PC-3 (cell line): ENCODE results near the gene SLC35E3. TPM values are rescaled to one million over a fixed set of nuclear protein-coding genes. Genes with fewer than 3 reads are reported as not detected.

Experiments used
- ATAC-seq: fragments of 200-7000 bp; cut with Tn5 transposase; 2 replicates; pipeline ENCODE4 v1.9.1; 2020; ENCODE audit warnings: mild to moderate bottlenecking, moderate library complexity
- BruUV-seq: library from RNA; stranded (reverse); fragments of 400-500 nt; replicated peaks from 2 replicates; lab custom pipeline; 2021; lab: Mats Ljungman, UMichigan
- CTCF ChIA-PET: fragments of 300-600 bp; sonication (Branson Sonifier 250); formaldehyde crosslinking; loops from one replicate; lab custom pipeline; 2022; ENCODE audit warnings: antibody characterized with exemption; lab: Charles Lee
- POLR2A ChIA-PET: fragments of 300-600 bp; sonication (Branson Sonifier 250); formaldehyde crosslinking; loops from one replicate; lab custom pipeline; 2022; ENCODE audit warnings: antibody characterized with exemption; ENCODE audit not compliant: unreplicated experiment; lab: Charles Lee
- DNase-seq: peaks from one replicate; pipeline ENCODE4 v3.0.0-alpha.2; 2015
- H2AFZ ChIP-seq: fragments of 300-600 bp; sonication (generic); 2 replicates; pipeline ENCODE4 v1.6.0; 2016; ENCODE audit warnings: antibody characterized with exemption, low read length
- H3F3A ChIP-seq: fragments of 300-600 bp; sonication (generic); one replicate; pipeline ENCODE4 v1.6.0; 2017; ENCODE audit warnings: antibody characterized with exemption, low read length, control low read depth, mild to moderate bottlenecking; ENCODE audit not compliant: unreplicated experiment
- H3K27ac ChIP-seq: fragments of 300-600 bp; sonication (generic); 2 replicates; pipeline ENCODE4 v1.5.1; 2016; ENCODE audit warnings: mild to moderate bottlenecking, low read length
- H3K27me3 ChIP-seq: fragments of 300-600 bp; sonication (generic); 2 replicates; pipeline ENCODE4 v1.6.1; 2016; ENCODE audit warnings: low read length, mixed read lengths
- H3K36me3 ChIP-seq: fragments of 300-600 bp; sonication (generic); 2 replicates; pipeline ENCODE4 v1.6.1; 2016; ENCODE audit warnings: low read depth, mixed run types, low read length, mixed read lengths
- H3K4me1 ChIP-seq: fragments of 300-600 bp; sonication (generic); 2 replicates; pipeline ENCODE4 v1.5.1; 2016; ENCODE audit warnings: low read length; ENCODE audit not compliant: insufficient read depth
- H3K4me2 ChIP-seq: fragments of 300-600 bp; sonication (generic); 2 replicates; pipeline ENCODE4 v1.6.0; 2016; ENCODE audit warnings: low read length
- H3K4me3 ChIP-seq: fragments of 300-600 bp; sonication (generic); 2 replicates; pipeline ENCODE4 v1.5.1; 2016; ENCODE audit warnings: mild to moderate bottlenecking, low read length, mixed read lengths
- H3K79me2 ChIP-seq: fragments of 300-600 bp; sonication (generic); 2 replicates; pipeline ENCODE4 v1.6.1; 2017; ENCODE audit warnings: low read length, mixed read lengths
- H3K9ac ChIP-seq: fragments of 300-600 bp; sonication (generic); 2 replicates; pipeline ENCODE4 v1.6.0; 2016; ENCODE audit warnings: mild to moderate bottlenecking, low read length
- H3K9me2 ChIP-seq: fragments of 300-600 bp; sonication (generic); replicated peaks from 2 replicates; pipeline ENCODE4 v1.6.1; 2016; ENCODE audit warnings: mixed run types, low read length, mixed read lengths
- H3K9me3 ChIP-seq: fragments of 300-600 bp; sonication (generic); 2 replicates; pipeline ENCODE4 v1.6.1; 2016; ENCODE audit warnings: low read length, mixed read lengths
- H4K20me1 ChIP-seq: fragments of 300-600 bp; sonication (generic); 2 replicates; pipeline ENCODE4 v1.6.1; 2016; ENCODE audit warnings: low read length, mixed read lengths
- CTCF ChIP-seq: fragments of 300-600 bp; sonication (generic); conservative IDR thresholded peaks from 2 replicates; pipeline ENCODE4 v1.5.1; 2017; ENCODE audit warnings: antibody characterized with exemption, low read depth, mild to moderate bottlenecking, low read length
- EZH2 ChIP-seq: fragments of 300-600 bp; sonication (generic); IDR thresholded peaks from one replicate; pipeline ENCODE4 v1.6.1; 2017; ENCODE audit warnings: antibody characterized with exemption, mild to moderate bottlenecking, low read length; ENCODE audit not compliant: unreplicated experiment
- EZH2phosphoT487 ChIP-seq: fragments of 300-600 bp; sonication (generic); IDR thresholded peaks from 2 replicates; pipeline ENCODE4 v1.6.1; 2018; ENCODE audit warnings: mild to moderate bottlenecking, antibody characterized with exemption, low read length, borderline replicate concordance
- intact Hi-C: fragments of 100-400 bp; cut with micrococcal nuclease; formaldehyde crosslinking; loops from 2 replicates; pipeline ENCODE4 v1.9.0; 2023
- total RNA-seq: library from RNA; depleted of rRNA; stranded (reverse); fragments of >200 nt; gene quantifications from 2 replicates; pipeline ENCODE4 v1.2.3, GENCODE V29; 2014

Gene SLC35E3
- total RNA-seq, 1 experiment from 2014 or later = 2.2 TPM

- DNase-seq (no peak), ATAC-seq (no peak)
- BruUV-seq = no TSS peak
- Histone ChIP-seq H3K27ac (no peak overlapping the region), H3K9me3 (no peaks in the 10 kb centered on the region), H2AFZ (no peak overlapping the region), H3K79me2 (no peaks in the 10 kb centered on the region; the same call in 1 of the 2 replicates), H3K4me1 (peaks cover 12% of the 10 kb centered on the region), H3K9ac (no peak overlapping the region), H4K20me1 (no peaks in the 10 kb centered on the region), H3K4me2 (no peak overlapping the region), H3K9me2 (no peaks in the 10 kb centered on the region), H3F3A (no peaks in the 10 kb centered on the region), H3K27me3 (no peaks in the 10 kb centered on the region), H3K4me3 (no peak overlapping the region), H3K36me3 (peaks cover 61% of the 10 kb centered on the region)
- ChIA-PET CTCF (no interaction called here), POLR2A (no interaction called here)
- intact Hi-C loops = loop anchor here (5.0 kb wide), 1 partner anchor 76 kb away; the partner anchor contains the start of gene SLC35E3
- no peak for TF ChIP-seq CTCF
- TF ChIP-seq EZH2phosphoT487 = no peak
- no peak for TF ChIP-seq EZH2
Measured at GRCh38 chr12:68823696-68824095, 77.7 kb downstream of the SLC35E3 start.

GRCh38 chr12:68824131-68824530 lies 78.2 kb downstream of the SLC35E3 start:
- TF ChIP-seq EZH2 (no peak), EZH2phosphoT487 (no peak), CTCF (no peak)
- Histone ChIP-seq H2AFZ (no peak overlapping the region), H4K20me1 (no peaks in the 10 kb centered on the region), H3F3A (no peaks in the 10 kb centered on the region), H3K9me3 (no peaks in the 10 kb centered on the region), H3K27me3 (no peaks in the 10 kb centered on the region), H3K4me3 (no peak overlapping the region), H3K27ac (no peak overlapping the region), H3K9me2 (no peaks in the 10 kb centered on the region), H3K79me2 (no peaks in the 10 kb centered on the region; the same call in 1 of the 2 replicates), H3K9ac (no peak overlapping the region), H3K4me2 (no peak overlapping the region), H3K36me3 (peaks cover 61% of the 10 kb centered on the region), H3K4me1 (peaks cover 12% of the 10 kb centered on the region)
- DNase-seq (no peak), ATAC-seq (no peak)
- ChIA-PET CTCF (no interaction called here), POLR2A (no interaction called here)
- BruUV-seq = no TSS peak
- intact Hi-C loops = loop anchor here (5.0 kb wide), 1 partner anchor 77 kb away; the partner anchor contains the start of gene SLC35E3

GRCh38 chr12:68824597-68825250 lies 78.7 kb downstream of the SLC35E3 start:
- Histone ChIP-seq H3K79me2 (no peaks in the 10 kb centered on the region; the same call in 1 of the 2 replicates), H3K9me3 (no peaks in the 10 kb centered on the region), H3K9ac (no peak overlapping the region), H3K36me3 (peaks cover 58% of the 10 kb centered on the region), H3K4me3 (no peak overlapping the region), H4K20me1 (no peaks in the 10 kb centered on the region), H3K27me3 (no peaks in the 10 kb centered on the region), H2AFZ (no peak overlapping the region), H3F3A (no peaks in the 10 kb centered on the region), H3K27ac (no peak overlapping the region), H3K4me2 (no peak overlapping the region), H3K4me1 (peaks cover 12% of the 10 kb centered on the region), H3K9me2 (no peaks in the 10 kb centered on the region)
- BruUV-seq = no TSS peak
- ATAC-seq (no peak), DNase-seq (no peak)
- ChIA-PET POLR2A (no interaction called here), CTCF (no interaction called here)
- TF ChIP-seq CTCF = no peak
- no peak for TF ChIP-seq EZH2
- TF ChIP-seq EZH2phosphoT487 = no peak
- intact Hi-C loops = loop anchor here (5.0 kb wide), 1 partner anchor 77 kb away; the partner anchor contains the start of gene SLC35E3
